Astrocyte (in vitro differentiated cells and primary cell): Measurements from ENCODE around the gene PSMC2. TPM values are rescaled to one million over a fixed set of nuclear protein-coding genes. Genes with fewer than 3 reads are reported as not detected.
"Not testable (repeated sequence)": the region's sequence is repeated elsewhere in the genome, so short reads cannot be mapped to it uniquely, and the experiment has no call there.

ENCODE experiments used
- DNase-seq: peaks from one replicate; pipeline ENCODE4 v3.0.0-alpha.2; 2010; ENCODE audit warnings: low read depth
- FAIRE-seq: peaks from 2 replicates; lab custom pipeline; 2011; peaks lifted over from hg19 to GRCh38; lab: Jason Lieb, UNC
- H2AFZ ChIP-seq: 2 replicates; pipeline ENCODE4 v1.6.0; 2012; ENCODE audit warnings: low read depth, low read length, inconsistent platforms
- H3K27ac ChIP-seq: 2 replicates; pipeline ENCODE4 v1.5.1; 2011; ENCODE audit warnings: low read depth, low read length, inconsistent platforms
- H3K27me3 ChIP-seq: 2 replicates; pipeline ENCODE4 v1.6.0; 2011; ENCODE audit warnings: low read length, inconsistent platforms; ENCODE audit not compliant: insufficient read depth
- H3K36me3 ChIP-seq: 2 replicates; pipeline ENCODE4 v1.5.1; 2011; ENCODE audit warnings: low read length, inconsistent platforms; ENCODE audit not compliant: insufficient read depth
- H3K4me1 ChIP-seq: 2 replicates; pipeline ENCODE4 v1.5.1; 2011; ENCODE audit warnings: low read length, inconsistent platforms; ENCODE audit not compliant: insufficient read depth
- H3K4me2 ChIP-seq: 2 replicates; pipeline ENCODE4 v1.6.0; 2012; ENCODE audit warnings: low read length, inconsistent platforms
- H3K4me3 ChIP-seq: 2 replicates; pipeline ENCODE4 v1.5.1; 2011; ENCODE audit warnings: low read depth, mild to moderate bottlenecking, low read length, inconsistent platforms; ENCODE audit not compliant: insufficient read depth
- H3K79me2 ChIP-seq: 2 replicates; pipeline ENCODE4 v1.6.0; 2012; ENCODE audit warnings: mild to moderate bottlenecking, low read length, inconsistent platforms; ENCODE audit not compliant: insufficient read depth
- H3K9ac ChIP-seq: 2 replicates; pipeline ENCODE4 v1.6.0; 2012; ENCODE audit warnings: mild to moderate bottlenecking, low read length, inconsistent platforms
- H3K9me3 ChIP-seq: 2 replicates; pipeline ENCODE4 v1.5.1; 2012; ENCODE audit warnings: low read depth, mild to moderate bottlenecking, low read length, inconsistent platforms; ENCODE audit not compliant: insufficient read depth
- H4K20me1 ChIP-seq: 2 replicates; pipeline ENCODE4 v1.6.0; 2012; ENCODE audit warnings: low read length, inconsistent platforms; ENCODE audit not compliant: insufficient read depth
- H3K27ac Mint-ChIP-seq: one replicate; pipeline ENCODE4 v1.8.0; 2021; ENCODE audit warnings: mild to moderate bottlenecking, mixed read lengths; ENCODE audit not compliant: unreplicated experiment
- H3K27me3 Mint-ChIP-seq: one replicate; pipeline ENCODE4 v1.8.0; 2021; ENCODE audit warnings: low read depth, mixed read lengths; ENCODE audit not compliant: unreplicated experiment
- H3K36me3 Mint-ChIP-seq: one replicate; pipeline ENCODE4 v1.8.0; 2021; ENCODE audit warnings: low read depth, mixed read lengths; ENCODE audit not compliant: unreplicated experiment
- H3K4me1 Mint-ChIP-seq: one replicate; pipeline ENCODE4 v1.8.0; 2021; ENCODE audit warnings: low read depth, mixed read lengths; ENCODE audit not compliant: unreplicated experiment
- H3K4me3 Mint-ChIP-seq: one replicate; pipeline ENCODE4 v1.8.0; 2021; ENCODE audit warnings: mild to moderate bottlenecking, moderate library complexity, mixed read lengths; ENCODE audit not compliant: unreplicated experiment
- H3K9me3 Mint-ChIP-seq: one replicate; pipeline ENCODE4 v1.8.0; 2021; ENCODE audit warnings: mild to moderate bottlenecking, mixed read lengths; ENCODE audit not compliant: unreplicated experiment
- EZH2 ChIP-seq: IDR thresholded peaks from 2 replicates; pipeline ENCODE4 v1.6.1; 2012; ENCODE audit warnings: mild to moderate bottlenecking, low read length, inconsistent platforms; ENCODE audit not compliant: insufficient read depth
- total RNA-seq: library from RNA; stranded (reverse); gene quantifications from 2 replicates; pipeline ENCODE4 v1.2.1, GENCODE V29; 2021
- TF ChIP-seq, protein P1 (sequence below): IDR thresholded peaks from 2 replicates; pipeline ENCODE4 v1.5.1; 2011; ENCODE audit warnings: low read depth, mild to moderate bottlenecking, inconsistent platforms, low read length, moderate library complexity; ENCODE audit not compliant: insufficient read depth

The PSMC2 gene
- total RNA-seq, 1 donor from 2014 or later: 146 TPM

- FAIRE-seq: no peak
- Histone ChIP-seq H3K4me3 (no peak overlapping the region), H3K79me2 (no peaks in the 10 kb centered on the region), H3K4me1 (no peaks in the 10 kb centered on the region), H2AFZ (no peak overlapping the region), H4K20me1 (no peaks in the 10 kb centered on the region), H3K9ac (no peak overlapping the region), H3K27ac (no peak overlapping the region), H3K36me3 (no peaks in the 10 kb centered on the region), H3K4me2 (no peak overlapping the region), H3K9me3 (no peaks in the 10 kb centered on the region), H3K27me3 (no peaks in the 10 kb centered on the region)
- H3K27ac Mint-ChIP-seq: no peak overlapping the region
- H3K9me3 Mint-ChIP-seq: no peaks in the 10 kb centered on the region
- H3K4me3 Mint-ChIP-seq: no peak overlapping the region
- no peak for DNase-seq
- H3K36me3 Mint-ChIP-seq: no peaks in the 10 kb centered on the region
- H3K27me3 Mint-ChIP-seq: peaks cover 2% of the 10 kb centered on the region
- no peak for TF ChIP-seq EZH2
- TF ChIP-seq, protein P1, sequence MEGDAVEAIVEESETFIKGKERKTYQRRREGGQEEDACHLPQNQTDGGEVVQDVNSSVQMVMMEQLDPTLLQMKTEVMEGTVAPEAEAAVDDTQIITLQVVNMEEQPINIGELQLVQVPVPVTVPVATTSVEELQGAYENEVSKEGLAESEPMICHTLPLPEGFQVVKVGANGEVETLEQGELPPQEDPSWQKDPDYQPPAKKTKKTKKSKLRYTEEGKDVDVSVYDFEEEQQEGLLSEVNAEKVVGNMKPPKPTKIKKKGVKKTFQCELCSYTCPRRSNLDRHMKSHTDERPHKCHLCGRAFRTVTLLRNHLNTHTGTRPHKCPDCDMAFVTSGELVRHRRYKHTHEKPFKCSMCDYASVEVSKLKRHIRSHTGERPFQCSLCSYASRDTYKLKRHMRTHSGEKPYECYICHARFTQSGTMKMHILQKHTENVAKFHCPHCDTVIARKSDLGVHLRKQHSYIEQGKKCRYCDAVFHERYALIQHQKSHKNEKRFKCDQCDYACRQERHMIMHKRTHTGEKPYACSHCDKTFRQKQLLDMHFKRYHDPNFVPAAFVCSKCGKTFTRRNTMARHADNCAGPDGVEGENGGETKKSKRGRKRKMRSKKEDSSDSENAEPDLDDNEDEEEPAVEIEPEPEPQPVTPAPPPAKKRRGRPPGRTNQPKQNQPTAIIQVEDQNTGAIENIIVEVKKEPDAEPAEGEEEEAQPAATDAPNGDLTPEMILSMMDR: no peak
- no peaks in the 10 kb centered on the region for H3K4me1 Mint-ChIP-seq
Measured at GRCh38 chr7:103395071-103395470, 47.6 kb downstream of the PSMC2 start.

DNA sequence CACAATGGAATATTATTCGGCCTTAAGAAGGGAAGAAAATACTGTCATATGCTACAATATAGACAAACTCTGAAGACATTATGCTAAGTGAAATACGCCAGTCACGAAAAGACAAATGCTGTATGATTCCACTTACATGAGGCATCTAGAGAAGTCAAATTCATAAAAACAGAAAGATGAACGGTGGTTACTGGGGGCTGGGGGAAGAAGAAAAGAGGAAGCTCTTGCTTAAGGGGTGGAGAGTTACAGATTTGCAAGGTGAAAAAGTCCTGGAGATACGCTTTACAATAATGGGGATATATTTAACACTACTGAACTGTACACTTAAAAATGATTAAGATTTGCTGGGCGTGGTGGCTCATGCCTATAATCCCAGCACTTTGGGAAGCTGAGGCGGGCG is 49.0 kb downstream of the PSMC2 start:
- Histone ChIP-seq H3K9me3 (no peaks in the 10 kb centered on the region), H3K79me2 (no peaks in the 10 kb centered on the region), H3K4me3 (no peak overlapping the region), H3K27me3 (no peaks in the 10 kb centered on the region), H4K20me1 (no peaks in the 10 kb centered on the region), H3K4me1 (no peaks in the 10 kb centered on the region), H3K9ac (no peak overlapping the region), H2AFZ (no peak overlapping the region), H3K36me3 (no peaks in the 10 kb centered on the region), H3K27ac (no peak overlapping the region), H3K4me2 (no peak overlapping the region)
- Mint-ChIP-seq H3K27ac (no peak overlapping the region), H3K4me1 (no peaks in the 10 kb centered on the region), H3K9me3 (peaks cover 5% of the 10 kb centered on the region), H3K36me3 (no peaks in the 10 kb centered on the region), H3K4me3 (no peak overlapping the region), H3K27me3 (peaks cover 4% of the 10 kb centered on the region)
- TF ChIP-seq, protein P1: no peak
- TF ChIP-seq EZH2: no peak
- FAIRE-seq (no peak), DNase-seq (no peak)

DNA sequence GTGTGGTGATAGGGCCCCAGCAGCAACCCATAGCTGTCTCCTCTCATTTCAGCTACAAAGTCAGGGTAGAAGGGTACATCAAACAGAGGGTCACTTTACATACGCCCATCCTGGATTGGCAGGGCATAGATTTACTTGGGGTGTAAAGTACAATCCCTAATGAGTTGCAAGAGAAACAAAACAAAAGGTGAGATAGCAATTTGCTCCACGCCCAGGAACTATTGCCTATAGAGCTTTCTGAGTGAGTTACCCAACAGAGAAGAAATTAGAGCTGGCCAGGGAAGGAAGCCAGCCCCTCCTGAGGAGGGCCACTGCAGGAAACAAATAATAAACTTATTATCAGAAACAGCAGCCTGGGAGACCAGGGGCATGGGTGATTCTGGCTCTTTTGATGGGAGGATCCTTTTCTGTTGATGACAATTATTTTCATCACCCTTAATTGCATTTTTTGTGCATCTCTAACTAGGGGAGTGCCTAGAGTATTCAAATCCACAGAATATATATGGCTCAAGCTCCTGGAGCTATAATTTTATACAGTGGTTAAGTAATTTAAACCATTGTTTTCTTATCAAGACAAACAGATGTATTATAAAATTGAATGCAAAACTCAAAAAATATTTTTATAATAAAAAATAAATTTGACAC is 51.2 kb downstream of the PSMC2 start:
- FAIRE-seq (no peak), DNase-seq (no peak)
- no peaks in the 10 kb centered on the region for H3K4me1 Mint-ChIP-seq
- H3K36me3 Mint-ChIP-seq: no peaks in the 10 kb centered on the region
- Histone ChIP-seq H4K20me1 (no peaks in the 10 kb centered on the region), H3K4me3 (no peak overlapping the region), H3K4me2 (no peak overlapping the region), H3K9me3 (no peaks in the 10 kb centered on the region), H3K27me3 (no peaks in the 10 kb centered on the region), H3K9ac (no peak overlapping the region), H3K4me1 (no peaks in the 10 kb centered on the region), H3K79me2 (no peaks in the 10 kb centered on the region), H3K36me3 (no peaks in the 10 kb centered on the region), H3K27ac (no peak overlapping the region), H2AFZ (no peak overlapping the region)
- no peak overlapping the region for H3K27ac Mint-ChIP-seq
- H3K27me3 Mint-ChIP-seq: peaks cover 10% of the 10 kb centered on the region
- TF ChIP-seq EZH2: no peak
- TF ChIP-seq, protein P1: no peak
- peaks cover 5% of the 10 kb centered on the region for H3K9me3 Mint-ChIP-seq
- H3K4me3 Mint-ChIP-seq: no peak overlapping the region

DNA sequence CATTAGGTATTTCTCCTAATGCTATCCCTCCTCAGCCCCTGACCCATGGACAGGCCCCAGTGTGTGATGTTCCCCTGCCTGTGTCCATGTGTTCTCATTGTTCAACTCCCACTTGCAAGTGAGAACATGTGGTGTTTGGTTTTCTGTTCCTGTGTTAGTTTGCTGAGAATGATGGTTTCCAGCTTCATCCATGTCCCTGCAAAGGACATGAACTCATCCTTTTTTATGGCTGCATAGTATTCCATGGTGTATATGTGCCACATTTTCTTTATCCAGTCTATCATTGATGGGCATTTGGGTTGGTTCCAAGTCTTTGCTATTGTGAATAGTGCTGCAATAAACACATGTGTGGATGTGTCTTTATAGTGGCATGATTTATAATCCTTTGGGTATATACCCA is 52.2 kb downstream of the PSMC2 start:
- not testable (repeated sequence) for H3K27ac ChIP-seq, DNase-seq, H3K27me3 ChIP-seq, H3K4me3 Mint-ChIP-seq, FAIRE-seq, H3K4me1 Mint-ChIP-seq, H3K27ac Mint-ChIP-seq, H4K20me1 ChIP-seq, H3K9me3 ChIP-seq, H2AFZ ChIP-seq, H3K36me3 ChIP-seq, H3K79me2 ChIP-seq, H3K4me1 ChIP-seq, H3K36me3 Mint-ChIP-seq, H3K9ac ChIP-seq, H3K9me3 Mint-ChIP-seq, H3K4me3 ChIP-seq, H3K4me2 ChIP-seq
- H3K27me3 Mint-ChIP-seq: peaks cover 17% of the 10 kb centered on the region
